Measurements from ENCODE around the gene FBXL13.
"Not testable (repeated sequence)": the region's sequence is repeated elsewhere in the genome, so short reads cannot be mapped to it uniquely, and the experiment has no call there.

FBXL13 gene

DNA sequence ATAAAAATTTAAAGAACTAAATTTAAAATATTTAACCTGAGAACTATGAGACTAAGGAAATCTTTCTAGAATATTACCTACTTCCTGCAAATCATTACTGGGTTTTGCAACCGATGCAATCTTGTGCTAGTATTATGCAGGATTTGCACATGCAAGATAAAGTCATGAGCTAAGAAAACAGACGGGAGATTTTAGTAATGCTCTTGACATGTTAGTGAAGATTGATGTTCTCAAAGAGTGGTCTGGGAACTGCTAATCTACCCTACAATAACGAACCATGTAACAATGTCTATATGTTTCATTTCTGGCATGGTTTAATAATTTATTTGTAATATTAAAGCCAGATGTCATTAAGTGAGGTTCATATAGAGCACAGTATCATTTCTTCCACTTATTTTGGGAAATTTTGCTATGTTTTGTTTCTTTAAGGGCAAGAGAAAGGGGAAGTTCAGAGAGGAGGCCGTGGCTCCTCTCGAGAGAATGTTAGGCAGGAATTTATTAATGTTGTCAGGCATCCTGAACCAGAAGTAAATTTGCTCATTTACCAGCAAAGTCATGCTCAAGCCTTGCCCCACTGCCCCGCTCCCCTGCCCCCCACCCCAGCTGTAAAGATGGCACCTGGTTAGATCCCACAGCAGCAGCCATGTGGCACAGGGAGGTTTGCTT is 139.0 kb downstream of the FBXL13 start:
- no peak for DNase-seq (ENCODE audit: low read depth in 2 of 2)

DNA sequence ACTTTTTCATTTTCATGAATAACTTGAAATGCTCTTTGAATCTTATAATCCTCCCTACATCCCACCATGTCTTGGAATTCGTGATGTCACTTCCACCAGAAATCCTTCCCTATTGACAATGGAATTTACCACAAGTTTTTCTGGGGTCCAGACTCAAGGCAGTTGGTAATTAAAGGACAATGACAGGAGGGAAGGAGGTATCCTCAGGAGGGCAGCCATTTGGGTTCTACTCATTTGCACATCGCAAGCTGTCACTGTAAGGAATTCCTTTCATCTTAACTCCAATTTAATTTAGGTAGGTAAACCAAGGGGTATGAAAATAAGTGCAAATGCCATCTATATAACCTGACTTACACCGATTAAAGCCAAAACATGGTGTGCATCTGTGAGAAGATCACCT is 139.9 kb downstream of the FBXL13 start:
- DNase-seq (ENCODE audit: low read depth in 2 of 2): no peak

DNA sequence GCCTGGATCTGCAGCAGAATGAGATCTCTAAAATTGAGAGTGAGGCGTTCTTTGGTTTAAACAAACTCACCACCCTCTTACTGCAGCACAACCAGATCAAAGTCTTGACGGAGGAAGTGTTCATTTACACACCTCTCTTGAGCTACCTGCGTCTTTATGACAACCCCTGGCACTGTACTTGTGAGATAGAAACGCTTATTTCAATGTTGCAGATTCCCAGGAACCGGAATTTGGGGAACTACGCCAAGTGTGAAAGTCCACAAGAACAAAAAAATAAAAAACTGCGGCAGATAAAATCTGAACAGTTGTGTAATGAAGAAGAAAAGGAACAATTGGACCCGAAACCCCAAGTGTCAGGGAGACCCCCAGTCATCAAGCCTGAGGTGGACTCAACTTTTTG is 140.4 kb downstream of the FBXL13 start:
- no peak for DNase-seq (ENCODE audit: low read depth in 2 of 2)

GRCh38 chr7:102933763-102934162 is 140.8 kb downstream of the FBXL13 start:
- no peak for DNase-seq (ENCODE audit: low read depth in 2 of 2)

- DNase-seq (ENCODE audit: low read depth in 2 of 2): no peak
Measured at GRCh38 chr7:102931757-102932156, 142.8 kb downstream of the FBXL13 start.

GRCh38 chr7:102927312-102927933 is 147.2 kb downstream of the FBXL13 start:
- DNase-seq (ENCODE audit: low read depth in 2 of 2): no peak

DNA sequence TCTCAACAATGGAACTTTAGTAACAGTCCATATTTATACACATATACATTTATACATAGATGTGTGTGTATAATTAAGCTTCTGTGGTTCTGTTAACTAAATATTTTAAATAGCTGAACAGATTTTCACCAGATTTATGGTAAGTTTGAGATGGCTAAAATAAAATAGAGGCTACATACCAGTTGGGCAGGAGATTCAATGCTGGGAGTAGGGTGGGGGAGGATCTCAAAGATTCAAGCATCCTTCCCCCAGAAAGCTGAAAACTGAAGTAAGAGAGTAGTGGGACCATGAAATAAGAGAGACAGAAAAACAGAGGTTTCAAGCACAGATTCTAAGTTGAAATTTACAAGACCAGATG is 147.8 kb downstream of the FBXL13 start:
- no peak for DNase-seq (ENCODE audit: low read depth in 2 of 2)

- DNase-seq (ENCODE audit: low read depth in 2 of 2): no peak
Measured at GRCh38 chr7:102925976-102926782, 148.4 kb downstream of the FBXL13 start.

DNA sequence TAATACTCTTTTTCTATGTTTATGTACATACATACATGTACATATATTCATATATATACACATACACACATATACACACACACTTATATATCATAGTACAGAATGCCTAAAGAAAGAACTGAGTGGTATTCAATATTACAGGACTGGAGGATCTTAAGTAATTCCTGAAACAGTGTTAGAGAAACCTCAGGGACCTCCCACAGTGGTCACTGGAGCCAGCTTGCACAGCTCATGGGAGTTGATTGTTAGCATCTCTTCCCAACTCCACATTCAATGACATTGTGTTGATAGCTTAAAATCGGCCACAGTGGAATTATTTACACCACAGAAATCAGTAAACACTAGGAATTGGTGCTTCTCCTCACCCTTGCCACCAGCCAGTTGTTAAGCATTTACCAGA is 155.8 kb downstream of the FBXL13 start:
- DNase-seq (ENCODE audit: low read depth in 2 of 2): no peak

GRCh38 chr7:102917436-102918353 is 156.9 kb downstream of the FBXL13 start:
- no peak for DNase-seq (ENCODE audit: low read depth in 2 of 2)

DNA sequence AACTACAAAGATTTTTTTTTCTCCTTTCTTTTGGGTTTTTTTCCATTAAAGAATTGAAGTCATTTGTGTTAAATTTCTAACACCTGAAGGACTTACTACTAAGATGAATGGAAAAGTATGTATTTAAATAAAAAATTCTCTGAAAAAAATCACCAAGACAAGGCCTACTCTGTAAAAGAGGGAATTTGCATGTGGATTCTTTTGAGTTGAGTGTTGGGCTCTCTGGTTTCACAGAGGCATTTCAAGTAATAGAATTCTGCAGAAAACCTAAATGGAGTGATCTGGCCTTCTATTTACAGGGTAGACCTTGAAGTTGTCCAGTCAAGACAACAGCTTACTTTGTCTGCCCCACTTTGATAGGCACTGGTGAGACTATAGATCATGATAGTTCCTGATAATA is 157.7 kb downstream of the FBXL13 start:
- no peak for DNase-seq (ENCODE audit: low read depth in 2 of 2)

DNA sequence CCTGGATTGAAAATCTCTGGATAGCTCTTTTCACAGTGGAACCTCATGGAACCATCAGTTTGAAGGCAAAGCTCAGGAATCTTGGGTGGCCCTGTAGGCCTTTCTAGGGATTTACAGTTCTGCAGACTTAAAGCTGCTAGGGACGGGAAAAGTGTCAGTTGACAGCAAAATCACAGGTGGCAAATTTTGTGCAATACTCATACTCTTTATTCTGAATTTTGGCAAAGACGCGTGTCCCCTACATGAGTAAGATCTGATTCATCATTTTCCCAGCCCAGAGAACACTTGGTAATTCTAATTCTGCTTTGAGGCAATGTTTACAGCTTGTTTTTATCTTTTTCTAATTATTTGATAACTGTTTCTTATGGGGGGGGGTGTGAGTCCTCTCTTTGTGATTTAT is 158.2 kb downstream of the FBXL13 start:
- no peak for DNase-seq (ENCODE audit: low read depth in 2 of 2)

- DNase-seq (ENCODE audit: low read depth in 2 of 2): no peak
Measured at GRCh38 chr7:102914585-102914984, 160.0 kb downstream of the FBXL13 start.

DNA sequence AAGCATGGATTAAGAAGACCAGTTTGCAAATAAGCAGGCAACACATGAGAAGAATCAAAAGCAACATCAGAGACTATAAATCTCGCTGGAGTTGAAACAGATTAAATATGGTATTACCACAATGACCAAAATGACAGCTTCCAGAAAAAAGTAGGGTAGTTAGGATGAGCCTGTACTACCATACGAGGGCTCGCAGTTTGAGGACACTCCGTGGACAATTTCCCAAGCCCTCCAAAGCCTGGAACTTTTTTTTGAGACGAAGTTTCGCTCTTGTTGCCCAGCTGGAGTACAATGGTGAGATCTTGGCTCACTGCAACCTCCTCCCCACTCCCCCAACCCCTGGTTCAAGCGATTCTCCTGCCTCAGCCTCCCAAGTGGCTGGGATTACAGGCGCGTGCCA is 160.8 kb downstream of the FBXL13 start:
- no peak for DNase-seq (ENCODE audit: low read depth in 2 of 2)

DNA sequence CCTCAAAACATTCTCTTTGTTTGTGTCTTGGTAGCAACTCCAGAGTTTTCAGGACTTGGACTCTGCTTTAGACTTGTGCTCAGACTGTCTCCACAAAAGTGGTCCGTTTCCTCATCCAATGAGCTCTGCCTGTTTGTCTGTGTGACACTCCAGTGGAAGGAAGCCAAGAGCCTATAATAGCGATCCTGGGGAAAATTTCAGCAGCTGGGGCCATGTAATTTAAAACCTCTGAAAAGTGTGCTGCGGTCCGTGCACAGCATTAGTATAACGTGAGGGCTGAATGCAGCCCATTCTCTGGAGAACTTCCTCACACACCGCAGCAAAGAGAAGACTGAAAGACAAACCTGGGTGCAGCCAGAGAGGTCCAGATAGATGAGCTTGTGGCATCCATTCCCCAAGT is 161.9 kb downstream of the FBXL13 start, which contains the start of gene LRRC17:
Gene LRRC17 (plus strand): TSS at position 259 of the 400 bp plus-strand sequence. CDS start 20,914 bp downstream, outside the sequence.
- DNase-seq (ENCODE audit: low read depth in 2 of 2): no peak

DNA sequence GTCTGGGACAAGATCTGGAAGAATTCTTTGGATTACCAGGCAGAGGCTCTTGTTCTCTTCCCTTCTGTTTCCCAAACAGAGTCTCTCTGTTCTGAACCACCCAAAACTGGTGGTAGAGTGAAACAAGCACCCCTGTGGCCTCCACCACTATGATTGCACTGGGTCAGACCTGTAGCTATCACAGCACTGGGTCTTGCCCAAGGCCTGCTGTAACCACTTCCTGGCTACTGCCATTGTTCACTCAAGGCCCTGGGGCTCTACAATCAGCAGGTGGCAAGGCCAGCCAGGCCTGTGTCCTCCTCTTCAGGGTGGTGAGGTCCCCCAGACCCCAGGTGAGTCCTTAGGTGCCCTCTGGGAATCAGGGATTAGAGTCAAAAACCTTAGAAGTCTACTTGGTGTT is 165.9 kb downstream of the FBXL13 start:
- no peak for DNase-seq (ENCODE audit: low read depth in 2 of 2)

DNA sequence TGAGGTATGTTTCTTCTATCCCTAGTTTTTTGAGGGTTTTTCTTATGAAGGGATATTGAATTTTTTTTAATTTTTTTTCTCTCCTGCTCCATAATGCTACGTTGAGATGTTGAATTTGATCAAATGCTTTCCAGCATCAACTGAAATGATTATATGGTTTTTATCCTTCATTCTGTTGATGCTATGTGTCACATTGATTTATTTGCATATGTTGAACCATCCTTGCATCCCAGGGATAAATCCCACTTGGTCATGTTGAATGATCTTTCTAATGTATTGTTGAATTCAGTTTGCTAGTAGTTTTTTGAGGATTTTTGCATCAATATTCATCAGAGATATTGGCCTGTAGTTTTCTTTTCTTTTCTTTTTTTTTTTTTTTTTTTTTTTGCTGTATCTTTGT is 171.0 kb downstream of the FBXL13 start:
- DNase-seq (ENCODE audit: low read depth in 2 of 2): not testable (repeated sequence)

GRCh38 chr7:102902052-102902451 is 172.5 kb downstream of the FBXL13 start:
- not testable (repeated sequence) for DNase-seq (ENCODE audit: low read depth in 2 of 2)

- DNase-seq (ENCODE audit: low read depth in 2 of 2): no peak
Measured at GRCh38 chr7:102898532-102898859, 176.1 kb downstream of the FBXL13 start.

GRCh38 chr7:102897856-102898531 is 176.6 kb downstream of the FBXL13 start:
- no peak for DNase-seq (ENCODE audit: low read depth in 2 of 2)

- DNase-seq (ENCODE audit: low read depth in 2 of 2): no peak
Measured at GRCh38 chr7:102897211-102897631, 177.4 kb downstream of the FBXL13 start.
